HG03571 (cell line): ENCODE data around the gene PRKCA.
"Not testable (repeated sequence)": the region's sequence is repeated elsewhere in the genome, so short reads cannot be mapped to it uniquely, and the experiment has no call there.

Experiments used
- ATAC-seq: cut with Tn5 transposase; IDR thresholded peaks from one replicate; pipeline ENCODE4 v1.9.1; 2021; ENCODE audit not compliant: unreplicated experiment

Gene PRKCA

DNA sequence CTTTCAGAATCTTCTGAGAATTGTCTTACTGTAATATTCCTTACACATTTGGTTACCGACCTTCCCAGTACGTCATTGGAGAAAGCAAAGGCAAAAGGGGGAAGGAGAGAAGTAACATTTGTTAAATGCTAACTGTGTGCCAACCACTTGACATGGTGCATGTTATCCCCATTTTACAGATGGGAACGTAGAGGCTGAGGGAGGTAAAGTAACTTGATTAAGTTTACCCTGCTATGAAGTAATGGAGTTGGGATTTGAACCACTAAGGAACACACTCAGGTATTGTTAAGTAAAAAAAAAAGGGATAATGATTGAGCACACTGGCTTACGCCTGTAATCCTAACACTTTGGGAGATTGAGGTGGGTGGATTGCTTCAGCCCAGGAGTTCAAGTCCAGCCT lies 156.4 kb downstream of the PRKCA start:
- ATAC-seq, result no peak

DNA sequence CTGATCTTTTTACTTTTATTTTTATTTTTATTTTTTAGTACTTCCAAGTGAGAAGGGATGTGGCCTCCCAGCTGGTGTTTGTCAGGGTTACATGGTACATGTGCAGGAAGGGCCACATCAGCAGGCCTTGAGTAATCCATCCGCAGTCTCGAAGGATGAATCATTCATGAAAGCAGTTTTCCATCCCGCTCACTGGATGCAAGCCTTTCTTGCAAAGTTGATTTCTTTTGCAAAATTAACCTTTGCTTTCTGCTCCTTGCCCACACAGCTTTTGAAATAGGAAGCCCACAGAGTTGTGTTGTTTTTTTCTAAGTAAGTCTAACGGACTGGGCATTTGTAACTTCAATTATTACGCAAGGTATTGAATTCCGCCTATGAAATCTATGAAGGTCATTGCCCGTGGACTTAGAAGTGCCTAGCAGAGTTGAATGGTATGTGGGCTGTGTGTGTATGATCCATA lies 157.4 kb downstream of the PRKCA start:
- no peak for ATAC-seq

DNA sequence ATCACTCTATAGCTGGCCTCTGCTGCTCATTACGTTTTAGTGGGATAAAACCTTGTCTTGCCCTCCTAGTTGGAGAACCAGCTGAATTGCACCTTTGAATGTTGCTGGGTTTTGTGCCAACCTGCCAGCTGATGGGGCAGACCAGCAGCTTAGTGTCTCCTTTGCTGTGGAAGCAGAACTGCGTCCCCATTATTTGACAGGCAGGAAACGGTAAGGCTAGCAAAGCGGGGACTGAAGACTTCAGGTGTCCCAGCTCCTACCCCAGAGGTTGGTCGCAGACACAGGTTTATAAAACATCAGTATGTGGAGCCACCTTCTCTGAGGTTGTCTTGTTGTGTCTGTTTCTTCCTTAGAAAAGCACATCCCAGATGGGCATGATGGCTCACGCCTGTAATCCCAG lies 158.1 kb downstream of the PRKCA start:
- ATAC-seq, result no peak

DNA sequence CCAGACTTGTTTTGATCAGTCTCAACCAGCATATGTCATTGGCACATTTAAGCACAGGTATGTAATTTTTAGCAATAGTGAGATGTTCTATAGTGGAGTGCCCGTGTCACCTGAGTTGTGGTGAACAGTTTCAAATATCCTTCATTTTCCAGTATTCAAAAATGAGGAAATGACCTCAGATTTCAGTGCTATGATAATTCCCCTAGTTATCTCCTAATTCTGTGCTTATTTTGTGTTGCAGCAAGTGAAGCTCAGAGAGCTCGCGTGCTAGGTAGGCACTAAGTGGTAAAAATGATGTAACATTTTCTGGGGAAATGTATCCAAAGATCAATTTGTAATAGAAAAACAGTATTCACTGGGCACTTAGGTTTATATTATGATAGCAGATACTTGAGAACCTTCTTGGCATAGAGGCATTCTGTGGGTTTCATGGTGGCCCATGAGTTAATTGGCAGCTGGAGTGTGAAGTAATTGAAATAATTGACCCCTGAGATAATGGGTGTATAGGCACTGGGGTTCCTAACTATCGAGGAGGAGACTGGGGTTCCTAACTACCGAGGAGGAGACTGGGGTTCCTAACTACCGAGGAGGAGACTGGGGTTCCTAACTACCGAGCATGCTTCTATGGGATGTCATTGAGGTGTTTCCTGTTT lies 159.1 kb downstream of the PRKCA start:
- ATAC-seq, result no peak

DNA sequence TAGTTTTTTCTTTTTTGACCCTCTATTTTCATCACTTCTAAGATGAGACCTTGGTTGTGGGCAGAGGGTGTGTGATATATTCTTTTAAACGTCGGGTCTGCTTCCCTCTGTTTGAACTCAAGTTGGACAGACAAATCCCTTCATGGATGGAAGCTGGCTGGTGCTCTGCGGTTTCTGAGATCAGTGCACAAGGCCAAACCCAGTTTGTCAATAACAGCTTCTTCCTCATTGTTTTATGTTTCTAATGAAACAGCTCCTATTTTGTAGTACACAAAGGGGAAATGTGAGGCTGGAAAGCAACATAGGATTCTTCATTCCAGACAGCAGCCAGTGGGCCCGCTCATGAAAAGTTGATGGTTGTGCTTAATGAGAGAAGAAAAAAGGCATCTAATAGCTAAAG lies 159.6 kb downstream of the PRKCA start:
- ATAC-seq, result no peak

DNA sequence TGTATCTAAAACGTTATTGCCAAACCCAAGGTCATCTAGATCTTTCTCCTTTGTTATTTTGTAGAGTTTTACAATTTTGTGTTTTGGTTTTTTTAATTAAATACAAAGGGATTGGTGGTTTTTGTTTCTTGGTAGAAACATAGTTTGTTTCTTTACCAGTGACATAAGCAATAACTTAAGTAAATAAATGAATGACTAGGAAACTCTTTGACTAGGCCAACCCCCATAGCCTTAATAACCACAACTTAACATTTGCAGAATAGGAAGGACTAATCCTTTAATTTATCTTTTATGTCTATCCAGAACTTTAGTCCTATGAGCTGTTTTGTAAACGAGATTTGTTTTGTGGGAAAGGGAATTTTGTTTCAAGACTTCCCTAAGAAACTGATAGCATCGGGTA lies 162.5 kb downstream of the PRKCA start:
- ATAC-seq, result no peak

DNA sequence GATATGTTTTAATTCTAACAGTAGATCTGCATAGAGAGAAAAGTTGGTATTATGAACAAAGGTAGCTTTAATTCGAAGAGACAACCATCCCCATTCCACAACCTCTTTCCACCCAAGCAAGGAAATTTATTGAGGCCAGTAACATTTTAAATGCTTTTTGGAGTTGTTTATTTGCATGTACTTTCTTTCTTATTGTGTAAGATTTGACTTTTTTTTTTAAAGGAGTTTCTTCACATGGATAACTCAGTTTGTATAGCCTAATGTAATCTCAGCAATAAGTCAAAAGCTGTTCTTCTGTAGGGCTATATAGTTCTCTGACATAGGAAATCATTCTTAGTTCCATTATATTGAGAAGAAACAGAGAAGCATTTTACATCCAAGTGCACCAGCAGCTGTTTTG lies 163.3 kb downstream of the PRKCA start:
- ATAC-seq, result no peak

DNA sequence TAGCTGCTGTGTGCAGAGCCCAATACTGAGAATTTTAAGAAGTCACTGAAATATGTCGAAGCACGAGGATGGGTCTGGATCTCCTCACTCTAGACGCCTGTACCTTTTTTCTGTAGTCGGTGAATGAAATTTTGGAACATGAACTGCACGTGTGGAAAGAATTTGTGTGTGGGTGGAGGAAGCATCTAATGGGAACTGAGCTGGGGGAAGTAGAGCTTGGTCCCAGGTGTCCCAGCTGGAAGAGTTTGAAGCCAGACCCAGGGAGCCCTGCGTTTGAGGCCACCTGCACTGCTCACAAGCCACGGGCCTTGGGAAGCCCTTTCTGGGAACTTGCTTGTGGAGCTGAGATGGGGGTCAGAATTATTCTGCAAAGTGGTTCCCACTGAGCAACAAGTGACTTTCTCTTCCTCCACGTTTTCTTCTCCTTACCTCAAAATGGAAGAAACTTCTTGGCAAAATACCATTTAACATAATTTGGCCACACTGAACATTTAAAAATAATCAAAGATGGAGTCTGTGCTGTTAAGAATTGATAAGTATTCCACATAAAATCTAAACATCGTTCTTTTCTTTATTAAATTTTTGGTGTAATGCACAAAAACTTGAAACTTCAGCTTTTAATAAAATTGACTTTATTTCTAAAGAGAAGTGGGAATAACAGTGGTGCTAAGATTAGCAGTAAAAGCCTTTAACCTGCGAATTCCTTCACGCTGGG lies 163.8 kb downstream of the PRKCA start:
- no peak for ATAC-seq

DNA sequence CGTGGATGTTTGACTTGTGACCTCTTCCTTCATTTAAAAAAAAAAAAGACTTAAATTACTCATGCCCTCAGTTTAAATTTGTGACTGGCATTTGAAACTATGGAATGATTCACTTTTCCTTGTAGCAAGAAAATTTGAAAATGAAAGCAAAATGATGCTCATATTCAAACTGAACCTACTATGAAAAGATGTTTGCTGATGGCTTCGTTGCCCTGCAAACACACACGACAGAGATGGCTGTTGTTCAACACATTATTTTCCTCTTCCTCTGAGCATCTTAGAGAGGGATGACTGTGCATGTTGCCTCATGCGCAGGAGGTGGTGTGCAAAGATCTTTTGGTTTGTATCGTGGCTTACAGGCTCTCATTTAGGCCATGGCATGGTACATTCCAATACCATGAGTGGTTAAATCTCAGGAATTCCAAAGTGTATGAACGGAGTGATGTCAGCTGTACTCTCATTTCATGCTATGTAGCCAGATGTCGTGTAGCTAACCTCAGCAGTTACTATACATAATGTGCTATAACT lies 164.5 kb downstream of the PRKCA start:
- no peak for ATAC-seq

DNA sequence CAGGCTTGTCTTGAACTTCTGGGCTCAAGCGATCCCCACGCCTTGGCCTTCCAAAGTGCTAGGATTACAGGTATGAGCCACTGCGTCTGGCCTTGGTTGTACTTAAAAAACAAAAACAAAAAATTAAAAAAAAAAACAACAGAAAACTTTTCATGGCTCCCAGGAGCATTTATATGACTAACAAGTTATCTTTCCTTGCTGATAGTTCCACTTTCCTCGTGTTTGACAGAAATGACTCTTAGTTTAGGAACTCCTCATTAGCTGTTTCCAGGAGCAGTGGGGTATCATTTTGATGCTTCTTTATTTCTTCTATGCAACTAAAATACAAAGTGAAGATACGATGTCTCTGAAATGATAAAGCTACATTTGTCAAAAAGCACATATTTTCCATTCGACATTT lies 165.4 kb downstream of the PRKCA start:
- ATAC-seq, result no peak

DNA sequence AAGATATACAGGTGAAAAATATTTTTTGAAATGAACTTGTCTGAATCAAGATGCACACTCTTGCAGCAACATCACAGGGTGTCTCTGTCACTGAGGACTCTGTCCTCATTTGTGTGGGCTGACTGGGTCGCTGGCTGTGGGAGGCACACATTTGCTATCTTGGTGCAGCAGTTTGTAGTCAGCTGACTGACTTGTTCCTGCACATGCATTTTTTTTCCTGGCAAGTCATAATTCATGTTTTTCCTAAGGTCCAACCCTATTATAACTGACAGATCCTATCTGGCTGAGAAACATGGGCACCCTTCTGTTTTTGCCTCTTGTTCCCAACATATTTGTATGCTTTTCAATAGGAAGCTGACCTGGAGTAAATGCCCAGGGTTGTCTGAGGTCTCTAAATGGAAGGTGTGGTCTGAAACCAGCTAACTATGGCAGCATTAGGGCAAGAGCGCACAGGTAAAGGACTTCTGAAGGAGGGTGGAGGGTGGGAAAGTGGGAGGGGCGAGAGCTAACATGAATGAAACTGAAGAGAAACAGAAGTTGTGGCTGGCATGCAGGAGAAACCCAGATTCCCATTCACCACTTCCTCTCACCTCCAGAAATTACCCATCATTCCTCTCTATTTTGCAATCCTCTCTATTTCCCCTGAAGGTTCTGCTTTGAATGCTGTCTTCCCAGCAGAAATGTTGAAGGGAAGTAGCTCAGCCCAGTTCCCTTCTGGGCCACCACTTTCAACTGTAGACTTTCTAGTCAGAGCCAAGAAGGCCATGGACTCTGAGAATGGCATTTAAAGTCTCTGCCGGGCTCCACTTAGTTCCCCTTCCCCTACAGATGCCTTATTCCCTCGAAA lies 166.1 kb downstream of the PRKCA start:
- ATAC-seq, result no peak

DNA sequence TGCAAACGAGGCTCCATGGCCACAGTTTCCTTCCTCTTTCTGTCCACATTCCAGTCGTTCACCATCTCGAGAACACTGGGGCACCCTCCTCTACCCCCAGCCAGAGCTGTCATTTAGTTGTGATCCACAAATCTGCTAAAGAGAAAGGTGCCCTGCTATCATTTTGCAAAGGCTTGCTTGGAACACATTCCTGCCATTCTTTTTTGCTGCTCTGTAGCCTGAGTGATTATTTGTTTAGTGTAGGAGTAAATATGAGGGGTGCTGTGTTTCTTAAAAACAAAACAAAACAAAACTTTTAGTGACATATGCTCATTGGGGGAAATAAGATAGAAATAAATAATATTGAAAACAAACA lies 166.7 kb downstream of the PRKCA start:
- no peak for ATAC-seq

DNA sequence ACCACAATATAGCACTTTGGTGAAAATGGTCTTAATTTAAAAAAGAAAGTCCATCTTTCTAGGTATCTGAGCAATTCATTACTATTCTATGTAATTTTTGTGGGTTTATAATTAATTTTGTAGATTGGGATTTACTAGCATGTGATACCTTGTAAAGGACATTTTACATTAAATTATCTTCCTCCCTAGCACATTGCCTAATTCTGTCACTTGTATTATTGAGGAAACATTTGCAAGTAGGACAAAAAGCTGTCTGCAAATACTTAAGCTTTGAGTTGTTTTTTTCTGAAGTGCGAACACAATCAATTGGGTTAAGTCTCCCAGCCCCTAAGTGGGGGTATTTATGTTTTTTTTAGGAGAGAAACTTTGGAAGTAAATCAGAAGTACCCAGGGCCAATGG lies 167.0 kb downstream of the PRKCA start:
- ATAC-seq, result no peak

DNA sequence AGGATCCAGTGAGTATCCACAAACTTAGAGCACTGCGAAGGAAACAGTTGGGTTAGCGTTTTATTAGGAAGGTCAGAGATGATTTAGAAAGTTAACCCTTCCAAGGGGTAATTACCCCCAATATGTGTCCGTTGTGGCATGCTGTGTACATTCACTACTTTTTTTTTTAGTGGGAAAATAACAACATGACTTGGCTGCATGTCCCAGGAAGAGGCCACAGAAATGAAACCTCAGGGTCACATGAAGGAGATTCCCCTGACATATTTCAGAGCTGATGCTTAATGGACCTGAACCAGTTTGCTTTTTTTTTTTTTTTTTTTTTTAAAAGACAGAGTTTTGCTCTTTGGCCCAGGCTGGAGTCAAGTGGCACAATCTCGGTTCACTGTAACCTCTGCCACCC lies 167.5 kb downstream of the PRKCA start:
- ATAC-seq, result no peak

DNA sequence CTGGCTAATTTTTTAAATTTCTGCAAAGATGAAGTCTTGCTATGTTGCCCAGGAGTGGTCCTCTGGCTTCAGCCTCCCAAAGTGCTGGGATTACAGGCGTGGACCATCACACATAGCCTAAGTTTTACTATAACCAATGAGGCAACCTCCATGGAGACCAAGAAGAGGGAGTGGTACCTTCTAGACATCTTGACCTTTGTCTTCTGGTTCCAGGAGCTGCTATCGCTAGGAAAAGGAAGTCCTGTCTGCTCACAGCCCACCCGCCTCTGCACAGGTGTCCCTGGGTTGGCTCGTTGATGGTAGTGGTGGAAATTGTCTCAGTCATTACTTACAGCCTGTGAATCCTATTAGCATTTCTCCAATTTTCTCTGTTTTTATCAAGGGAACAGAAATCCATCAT lies 169.7 kb downstream of the PRKCA start:
- ATAC-seq, result no peak

DNA sequence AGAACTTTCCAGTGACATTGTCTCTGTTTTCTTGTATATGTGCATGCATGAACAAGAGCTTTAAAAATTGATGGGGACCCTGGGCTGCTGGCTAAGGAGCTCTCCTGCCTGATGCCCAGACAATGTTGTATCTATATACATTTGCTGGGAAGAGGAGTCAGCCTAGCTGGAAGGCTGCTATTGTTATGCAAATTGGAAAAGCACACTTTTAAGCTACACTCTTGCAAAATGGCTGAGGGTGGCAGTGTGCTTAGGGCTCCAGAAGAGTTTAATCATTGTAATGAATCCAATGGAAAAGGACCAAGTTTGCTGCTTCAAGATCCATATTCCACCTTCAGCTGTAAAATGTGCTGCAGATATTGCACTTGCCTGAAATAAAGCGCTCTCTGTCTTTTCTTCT lies 171.8 kb downstream of the PRKCA start:
- no peak for ATAC-seq

DNA sequence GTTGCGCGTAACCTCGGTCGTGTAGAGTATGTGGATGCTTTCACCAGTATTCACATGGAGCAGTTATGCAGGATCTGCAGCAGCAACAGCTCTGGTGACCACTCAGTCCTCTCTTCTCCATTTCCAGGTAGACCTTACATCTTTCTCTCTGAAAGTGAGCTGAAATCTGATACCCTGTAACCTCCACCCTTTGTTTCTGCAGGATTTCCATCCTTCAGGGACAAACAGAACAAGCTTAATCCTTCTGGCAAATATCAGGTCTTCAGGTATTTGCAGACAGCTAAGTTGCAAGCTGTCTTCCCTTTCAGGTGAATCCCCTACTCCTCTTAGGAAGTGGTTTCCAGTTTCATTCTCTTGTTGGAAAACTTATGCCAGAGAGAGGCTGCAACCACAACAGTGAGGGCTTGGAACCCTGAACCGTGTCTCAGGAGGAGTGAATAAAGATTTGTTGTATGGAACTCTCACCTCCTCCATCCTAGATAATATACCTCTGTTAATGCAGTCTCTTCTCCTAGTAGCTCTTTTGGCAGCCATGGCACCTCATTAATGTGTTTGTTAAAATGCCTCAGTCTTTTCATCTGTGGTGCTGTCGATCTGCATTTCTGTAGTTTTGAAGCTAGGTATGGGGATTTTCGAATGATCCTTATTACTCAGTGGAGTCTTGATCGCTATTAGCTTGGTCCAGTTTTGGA lies 172.5 kb downstream of the PRKCA start:
- no peak for ATAC-seq

DNA sequence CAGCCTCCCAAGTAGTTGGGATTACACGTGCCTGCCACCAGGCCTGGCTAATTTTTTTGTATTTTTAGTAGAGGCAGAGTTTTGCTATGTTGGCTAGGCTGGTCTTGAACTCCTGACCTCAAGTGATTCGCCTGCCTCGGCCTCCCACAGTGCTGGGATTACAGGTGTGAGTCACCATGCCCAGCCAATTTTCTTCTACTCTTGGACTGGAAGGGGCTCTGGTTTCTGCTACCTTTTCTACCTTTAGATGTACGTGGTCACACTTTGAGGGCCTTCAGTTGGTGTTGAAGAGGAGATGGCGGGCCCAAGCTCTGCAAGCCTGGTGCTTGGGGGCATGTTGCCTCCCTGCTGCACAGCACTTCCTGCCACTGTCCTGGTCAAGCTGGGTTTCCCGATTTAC lies 173.6 kb downstream of the PRKCA start:
- no peak for ATAC-seq

DNA sequence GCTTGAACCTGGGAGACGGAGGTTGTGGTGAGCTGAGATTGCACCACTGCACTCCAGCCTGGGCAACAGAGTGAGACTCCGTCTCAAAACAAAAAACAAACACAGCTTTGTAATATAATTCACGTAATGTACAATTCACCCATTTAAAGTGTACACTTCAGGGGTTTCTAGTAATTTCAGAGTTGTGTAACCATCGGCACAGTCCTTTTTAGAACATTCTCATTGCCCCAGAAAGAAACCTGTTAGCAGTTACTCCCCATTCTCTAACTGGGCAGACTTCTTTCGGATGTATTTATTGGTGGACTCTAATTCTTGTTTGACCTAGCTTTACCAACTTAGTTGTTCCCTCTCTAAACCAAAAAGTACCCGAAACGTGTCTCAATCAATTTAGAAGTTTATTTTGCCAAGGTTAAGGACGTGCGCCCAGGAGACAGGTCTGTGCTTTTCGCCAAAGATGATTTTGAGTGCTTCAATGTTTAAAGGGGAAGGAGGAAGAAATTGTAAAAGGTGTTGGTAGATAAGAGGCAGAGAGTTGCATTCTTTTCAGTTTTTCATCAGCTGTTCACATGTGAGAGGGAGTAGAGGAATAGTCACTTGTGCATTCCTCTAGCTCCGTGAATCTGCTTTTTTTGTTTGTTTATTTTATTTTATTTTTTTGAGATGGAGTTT lies 175.3 kb downstream of the PRKCA start:
- ATAC-seq, result no peak

DNA sequence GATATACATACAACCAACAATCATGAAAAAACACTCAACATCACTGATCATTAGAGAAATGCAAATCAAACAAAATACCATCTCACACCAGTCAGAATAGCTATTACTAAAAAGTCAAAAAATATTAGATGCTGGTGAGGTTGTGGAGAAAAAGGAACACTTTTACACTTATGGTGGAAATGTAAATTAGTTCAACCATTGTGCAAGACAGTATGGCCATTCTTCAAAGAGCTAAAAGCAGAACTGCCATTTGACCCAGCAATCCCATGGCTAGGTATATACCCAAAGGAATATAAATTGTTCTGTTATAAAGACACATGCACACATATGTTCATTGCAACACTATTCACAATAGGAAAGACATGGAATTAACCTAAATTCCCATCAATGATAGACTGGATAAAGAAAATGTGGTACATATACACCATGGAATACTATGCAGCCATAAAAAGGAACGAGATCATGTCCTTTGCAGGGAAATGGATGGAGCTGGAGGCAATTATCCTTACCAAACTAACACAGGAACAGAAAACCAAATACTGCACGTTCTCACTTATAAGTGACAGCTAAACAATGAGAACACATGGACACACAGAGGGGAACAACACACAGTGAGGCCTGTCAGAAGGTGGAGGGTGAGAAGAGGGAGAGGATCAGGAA lies 176.9 kb downstream of the PRKCA start:
- not testable (repeated sequence) for ATAC-seq
